Measurements from ENCODE around the gene FGF5.
A peak's percentile ranks its signal among the peaks of the same experiment; 100 is the strongest.
"Not testable (repeated sequence)": the region's sequence is repeated elsewhere in the genome, so short reads cannot be mapped to it uniquely, and the experiment has no call there.

The FGF5 gene

GRCh38 chr4:80315848-80316247, 49.4 kb downstream of the FGF5 start:
- not testable (repeated sequence) for H3K9me3 ChIP-seq (ENCODE audit: low read length); H3K4me1 ChIP-seq (ENCODE audit: insufficient read depth, low read length); H3K4me3 ChIP-seq (ENCODE audit: low read depth in 1 of 2, low read length in 2 of 2); H3K27ac ChIP-seq (ENCODE audit: low read depth, low read length); H3K9ac ChIP-seq (ENCODE audit: low read length); H3K27me3 ChIP-seq (ENCODE audit: control insufficient read depth in 1 of 2, insufficient read depth in 2 of 2, low read length in 2 of 2); H3K36me3 ChIP-seq (ENCODE audit: insufficient read depth, low read length)

- no peak overlapping the region for H3K27ac ChIP-seq (ENCODE audit: low read depth, low read length)
- H3K36me3 ChIP-seq (ENCODE audit: insufficient read depth, low read length) = no peaks in the 10 kb centered on the region
- no peak overlapping the region for H3K4me3 ChIP-seq (ENCODE audit: low read depth in 1 of 2, low read length in 2 of 2)
- H3K27me3 ChIP-seq (ENCODE audit: control insufficient read depth in 1 of 2, insufficient read depth in 2 of 2, low read length in 2 of 2) = no peaks in the 10 kb centered on the region
- no peaks in the 10 kb centered on the region for H3K4me1 ChIP-seq (ENCODE audit: insufficient read depth, low read length)
- H3K9ac ChIP-seq (ENCODE audit: low read length) = no peak overlapping the region
- no peaks in the 10 kb centered on the region for H3K9me3 ChIP-seq (ENCODE audit: low read length)
Observed at GRCh38 chr4:80321341-80321740, 54.9 kb downstream of the FGF5 start.

GRCh38 chr4:80321776-80322175, 55.3 kb downstream of the FGF5 start:
- Histone ChIP-seq H3K9me3 (ENCODE audit: low read length) (no peaks in the 10 kb centered on the region), H3K4me1 (ENCODE audit: insufficient read depth, low read length) (no peaks in the 10 kb centered on the region), H3K36me3 (ENCODE audit: insufficient read depth, low read length) (no peaks in the 10 kb centered on the region), H3K4me3 (ENCODE audit: low read depth in 1 of 2, low read length in 2 of 2) (no peak overlapping the region), H3K27me3 (ENCODE audit: control insufficient read depth in 1 of 2, insufficient read depth in 2 of 2, low read length in 2 of 2) (no peaks in the 10 kb centered on the region), H3K27ac (ENCODE audit: low read depth, low read length) (no peak overlapping the region), H3K9ac (ENCODE audit: low read length) (no peak overlapping the region)

- Histone ChIP-seq H3K4me3 (ENCODE audit: low read depth in 1 of 2, low read length in 2 of 2) (no peak overlapping the region), H3K4me1 (ENCODE audit: insufficient read depth, low read length) (no peaks in the 10 kb centered on the region), H3K36me3 (ENCODE audit: insufficient read depth, low read length) (no peaks in the 10 kb centered on the region), H3K27ac (ENCODE audit: low read depth, low read length) (no peak overlapping the region), H3K9me3 (ENCODE audit: low read length) (no peaks in the 10 kb centered on the region), H3K9ac (ENCODE audit: low read length) (no peak overlapping the region), H3K27me3 (ENCODE audit: control insufficient read depth in 1 of 2, insufficient read depth in 2 of 2, low read length in 2 of 2) (no peaks in the 10 kb centered on the region)
Observed at GRCh38 chr4:80322716-80323115, 56.3 kb downstream of the FGF5 start.

- Histone ChIP-seq H3K4me1 (ENCODE audit: insufficient read depth, low read length) (no peaks in the 10 kb centered on the region), H3K36me3 (ENCODE audit: insufficient read depth, low read length) (no peaks in the 10 kb centered on the region), H3K27ac (ENCODE audit: low read depth, low read length) (no peak overlapping the region), H3K4me3 (ENCODE audit: low read depth in 1 of 2, low read length in 2 of 2) (no peak overlapping the region), H3K9ac (ENCODE audit: low read length) (no peak overlapping the region), H3K27me3 (ENCODE audit: control insufficient read depth in 1 of 2, insufficient read depth in 2 of 2, low read length in 2 of 2) (no peaks in the 10 kb centered on the region), H3K9me3 (ENCODE audit: low read length) (no peaks in the 10 kb centered on the region)
Observed at GRCh38 chr4:80324171-80324570, 57.7 kb downstream of the FGF5 start.

GRCh38 chr4:80331693-80332092, 65.2 kb downstream of the FGF5 start:
- no peaks in the 10 kb centered on the region for H3K36me3 ChIP-seq (ENCODE audit: insufficient read depth, low read length)
- no peak overlapping the region for H3K9ac ChIP-seq (ENCODE audit: low read length)
- H3K4me1 ChIP-seq (ENCODE audit: insufficient read depth, low read length) = peaks cover 7% of the 10 kb centered on the region
- H3K27ac ChIP-seq (ENCODE audit: low read depth, low read length) = no peak overlapping the region
- H3K27me3 ChIP-seq (ENCODE audit: control insufficient read depth in 1 of 2, insufficient read depth in 2 of 2, low read length in 2 of 2) = peaks cover 0 to 5% of the 10 kb centered on the region in 2 donors
- no peaks in the 10 kb centered on the region for H3K9me3 ChIP-seq (ENCODE audit: low read length)
- no peak overlapping the region for H3K4me3 ChIP-seq (ENCODE audit: low read depth in 1 of 2, low read length in 2 of 2)

GRCh38 chr4:80333121-80333520, 66.7 kb downstream of the FGF5 start:
- Histone ChIP-seq H3K4me3 (ENCODE audit: low read depth in 1 of 2, low read length in 2 of 2) (no peak overlapping the region), H3K27me3 (ENCODE audit: control insufficient read depth in 1 of 2, insufficient read depth in 2 of 2, low read length in 2 of 2) (peaks cover 0 to 5% of the 10 kb centered on the region in 2 donors), H3K9ac (ENCODE audit: low read length) (no peak overlapping the region), H3K36me3 (ENCODE audit: insufficient read depth, low read length) (no peaks in the 10 kb centered on the region), H3K9me3 (ENCODE audit: low read length) (no peaks in the 10 kb centered on the region), H3K27ac (ENCODE audit: low read depth, low read length) (no peak overlapping the region), H3K4me1 (ENCODE audit: insufficient read depth, low read length) (peaks cover 7% of the 10 kb centered on the region)

- peaks cover 7% of the 10 kb centered on the region for H3K4me1 ChIP-seq (ENCODE audit: insufficient read depth, low read length)
- H3K27ac ChIP-seq (ENCODE audit: low read depth, low read length) = no peak overlapping the region
- H3K9ac ChIP-seq (ENCODE audit: low read length) = no peak overlapping the region
- H3K36me3 ChIP-seq (ENCODE audit: insufficient read depth, low read length) = no peaks in the 10 kb centered on the region
- peaks cover 0 to 5% of the 10 kb centered on the region in 2 donors for H3K27me3 ChIP-seq (ENCODE audit: control insufficient read depth in 1 of 2, insufficient read depth in 2 of 2, low read length in 2 of 2)
- no peaks in the 10 kb centered on the region for H3K9me3 ChIP-seq (ENCODE audit: low read length)
- no peak overlapping the region for H3K4me3 ChIP-seq (ENCODE audit: low read depth in 1 of 2, low read length in 2 of 2)
Observed at GRCh38 chr4:80334568-80334967, 68.1 kb downstream of the FGF5 start.

- no peak overlapping the region for H3K27ac ChIP-seq (ENCODE audit: low read depth, low read length)
- H3K27me3 ChIP-seq (ENCODE audit: control insufficient read depth in 1 of 2, insufficient read depth in 2 of 2, low read length in 2 of 2) = peaks cover 0 to 5% of the 10 kb centered on the region in 2 donors
- no peak overlapping the region for H3K9ac ChIP-seq (ENCODE audit: low read length)
- H3K4me3 ChIP-seq (ENCODE audit: low read depth in 1 of 2, low read length in 2 of 2) = peak overlapping the region; percentile 38 to 73
- H3K36me3 ChIP-seq (ENCODE audit: insufficient read depth, low read length) = no peaks in the 10 kb centered on the region
- peaks cover 7% of the 10 kb centered on the region for H3K4me1 ChIP-seq (ENCODE audit: insufficient read depth, low read length)
- no peaks in the 10 kb centered on the region for H3K9me3 ChIP-seq (ENCODE audit: low read length)
Observed at GRCh38 chr4:80335226-80335553, 68.7 kb downstream of the FGF5 start.

- peak within 1 kb of the TSS; percentile 38 to 73 for H3K4me3 ChIP-seq (ENCODE audit: low read depth in 1 of 2, low read length in 2 of 2)
- H3K27me3 ChIP-seq (ENCODE audit: control insufficient read depth in 1 of 2, insufficient read depth in 2 of 2, low read length in 2 of 2) = peaks cover 0 to 5% of the 10 kb centered on the region in 2 donors
- no peak within 1 kb of the TSS for H3K27ac ChIP-seq (ENCODE audit: low read depth, low read length)
- no peaks in the 10 kb centered on the region for H3K9me3 ChIP-seq (ENCODE audit: low read length)
- peaks cover 7% of the 10 kb centered on the region for H3K4me1 ChIP-seq (ENCODE audit: insufficient read depth, low read length)
- H3K36me3 ChIP-seq (ENCODE audit: insufficient read depth, low read length) = no peaks in the 10 kb centered on the region
- H3K9ac ChIP-seq (ENCODE audit: low read length) = no peak within 1 kb of the TSS
Observed at GRCh38 chr4:80335554-80336358, 69.3 kb downstream of the FGF5 start, which contains the start of gene CFAP299. Gene CFAP299, plus strand, starts transcription at chr4:80335730.

GRCh38 chr4:80336582-80336981, 70.1 kb downstream of the FGF5 start:
- H3K9ac ChIP-seq (ENCODE audit: low read length) = no peak overlapping the region
- H3K9me3 ChIP-seq (ENCODE audit: low read length) = no peaks in the 10 kb centered on the region
- peak overlapping the region in 1 of 2 donors; percentile 73 for H3K4me3 ChIP-seq (ENCODE audit: low read depth in 1 of 2, low read length in 2 of 2)
- H3K27ac ChIP-seq (ENCODE audit: low read depth, low read length) = no peak overlapping the region
- no peaks in the 10 kb centered on the region for H3K36me3 ChIP-seq (ENCODE audit: insufficient read depth, low read length)
- H3K4me1 ChIP-seq (ENCODE audit: insufficient read depth, low read length) = peaks cover 7% of the 10 kb centered on the region
- H3K27me3 ChIP-seq (ENCODE audit: control insufficient read depth in 1 of 2, insufficient read depth in 2 of 2, low read length in 2 of 2) = peaks cover 0 to 5% of the 10 kb centered on the region in 2 donors

- Histone ChIP-seq H3K9me3 (ENCODE audit: low read length) (no peaks in the 10 kb centered on the region), H3K36me3 (ENCODE audit: insufficient read depth, low read length) (no peaks in the 10 kb centered on the region), H3K27ac (ENCODE audit: low read depth, low read length) (no peak overlapping the region), H3K4me1 (ENCODE audit: insufficient read depth, low read length) (peaks cover 7% of the 10 kb centered on the region), H3K4me3 (ENCODE audit: low read depth in 1 of 2, low read length in 2 of 2) (no peak overlapping the region), H3K27me3 (ENCODE audit: control insufficient read depth in 1 of 2, insufficient read depth in 2 of 2, low read length in 2 of 2) (peaks cover 0 to 5% of the 10 kb centered on the region in 2 donors), H3K9ac (ENCODE audit: low read length) (no peak overlapping the region)
Observed at GRCh38 chr4:80340036-80340435, 73.6 kb downstream of the FGF5 start.
